Breast epithelium (tissue), 3 donors: ENCODE data around the gene IGSF3.

Experiments
- CTCF ChIP-seq, 3 donors: fragments of 450-650 bp; IDR thresholded peaks; one replicate each; pipeline ENCODE4 v1.5.1; 2016 to 2017; ENCODE audit warnings: antibody characterized with exemption in 3 of 3, mild to moderate bottlenecking in 3 of 3, moderate library complexity in 3 of 3
- POLR2A ChIP-seq: fragments of 450-650 bp; IDR thresholded peaks from one replicate; pipeline ENCODE4 v1.6.1; 2016; ENCODE audit warnings: antibody characterized with exemption, mild to moderate bottlenecking, moderate library complexity
- POLR2AphosphoS5 ChIP-seq, 3 donors: sonication (generic); formaldehyde crosslinking; IDR thresholded peaks; one replicate each; pipeline ENCODE4 v1.6.1; 2017; ENCODE audit warnings: antibody characterized with exemption in 3 of 3

GRCh38 chr1:116668277-116668676 lies 744 bp upstream of the IGSF3 start:
- TF ChIP-seq CTCF (IDR thresholded peaks at IDR 0.05) (no peak), POLR2AphosphoS5 (IDR thresholded peaks at IDR 0.05) (no peak), POLR2A (no peak)
